Lower lobe of right lung (tissue), 2 donors: ENCODE measurements around the gene PEPD. TPM values are rescaled to one million over a fixed set of nuclear protein-coding genes. Genes with fewer than 3 reads are reported as not detected.

Source experiments
- ATAC-seq, 2 donors: fragments of 200-7000 bp; cut with Tn5 transposase; one replicate each; pipeline ENCODE4 v1.9.1; 2020 to 2022; ENCODE audit warnings: mild to moderate bottlenecking in 2 of 2, moderate library complexity in 2 of 2
- DNase-seq: peaks from one replicate; pipeline ENCODE4 v3.0.0-alpha.2; 2020
- H3K27ac ChIP-seq: fragments of 200-600 bp; one replicate; pipeline ENCODE4 v1.8.0; 2022
- H3K27me3 ChIP-seq: fragments of 200-600 bp; one replicate; pipeline ENCODE4 v1.8.0; 2022; ENCODE audit warnings: low read depth
- H3K36me3 ChIP-seq: fragments of 200-600 bp; one replicate; pipeline ENCODE4 v1.8.0; 2022; ENCODE audit warnings: mild to moderate bottlenecking
- H3K4me1 ChIP-seq: fragments of 200-600 bp; one replicate; pipeline ENCODE4 v1.8.0; 2022
- H3K4me3 ChIP-seq: fragments of 200-600 bp; one replicate; pipeline ENCODE4 v1.8.0; 2022; ENCODE audit warnings: mild to moderate bottlenecking
- H3K9me3 ChIP-seq: fragments of 200-600 bp; one replicate; pipeline ENCODE4 v1.8.0; 2022
- CTCF ChIP-seq: fragments of 200-600 bp; IDR thresholded peaks from one replicate; pipeline ENCODE4 v1.8.0; 2022; ENCODE audit warnings: antibody characterized with exemption, mild to moderate bottlenecking
- intact Hi-C: fragments of 100-400 bp; cut with DNase I; formaldehyde crosslinking; loops from one replicate; pipeline ENCODE4 v1.11.0; 2022
- total RNA-seq: library from RNA; stranded (reverse); fragmentation: NEBNext Ultra II Directional; extraction: Animal tissue kit (Norgen Biotek cat#: 25700); gene quantifications from one replicate; pipeline ENCODE4 v1.2.1, GENCODE V29; 2021
- donor health status: DM: no; HTN: yes; CAD: no; lungs with severe emphysema.

Gene PEPD
- total RNA-seq, 1 donor from 2014 or later: 94.0 TPM

- no peaks in the 10 kb centered on the region for H3K27me3 ChIP-seq
- no peaks in the 10 kb centered on the region for H3K4me1 ChIP-seq
- H3K27ac ChIP-seq: no peak overlapping the region
- H3K9me3 ChIP-seq: no peaks in the 10 kb centered on the region
- no peak overlapping the region for H3K4me3 ChIP-seq
- peaks cover 38% of the 10 kb centered on the region for H3K36me3 ChIP-seq
- no peak for TF ChIP-seq CTCF
- ATAC-seq (no peak), DNase-seq (no peak)
- intact Hi-C loops: no loop called here
Observed at GRCh38 chr19:33508431-33508830, 13.2 kb downstream of the PEPD start.

- no peaks in the 10 kb centered on the region for H3K9me3 ChIP-seq
- ATAC-seq: no peak
- H3K4me1 ChIP-seq: no peaks in the 10 kb centered on the region
- H3K27ac ChIP-seq: no peak overlapping the region
- H3K4me3 ChIP-seq: no peak overlapping the region
- no peak for TF ChIP-seq CTCF
- DNase-seq: no peak
- intact Hi-C loops: no loop called here
- peaks cover 38% of the 10 kb centered on the region for H3K36me3 ChIP-seq
- H3K27me3 ChIP-seq: no peaks in the 10 kb centered on the region
Observed at GRCh38 chr19:33508009-33508408, 13.6 kb downstream of the PEPD start.

GRCh38 chr19:33507021-33507956, 14.3 kb downstream of the PEPD start:
- DNase-seq (no peak), ATAC-seq (no peak)
- Histone ChIP-seq H3K4me1 (no peaks in the 10 kb centered on the region), H3K27ac (no peak overlapping the region), H3K9me3 (no peaks in the 10 kb centered on the region), H3K27me3 (no peaks in the 10 kb centered on the region), H3K36me3 (peaks cover 37% of the 10 kb centered on the region), H3K4me3 (no peak overlapping the region)
- TF ChIP-seq CTCF: no peak
- intact Hi-C loops: no loop called here

GRCh38 chr19:33506498-33506897, 15.1 kb downstream of the PEPD start:
- intact Hi-C loops: no loop called here
- no peak overlapping the region for H3K4me3 ChIP-seq
- no peaks in the 10 kb centered on the region for H3K9me3 ChIP-seq
- no peaks in the 10 kb centered on the region for H3K27me3 ChIP-seq
- ATAC-seq: no peak
- peaks cover 29% of the 10 kb centered on the region for H3K36me3 ChIP-seq
- no peak for DNase-seq
- TF ChIP-seq CTCF: no peak
- no peaks in the 10 kb centered on the region for H3K4me1 ChIP-seq
- no peak overlapping the region for H3K27ac ChIP-seq

GRCh38 chr19:33505823-33506222, 15.8 kb downstream of the PEPD start:
- Histone ChIP-seq H3K36me3 (peaks cover 25% of the 10 kb centered on the region), H3K4me1 (no peaks in the 10 kb centered on the region), H3K9me3 (no peaks in the 10 kb centered on the region), H3K27ac (no peak overlapping the region), H3K4me3 (no peak overlapping the region), H3K27me3 (no peaks in the 10 kb centered on the region)
- TF ChIP-seq CTCF: no peak
- DNase-seq (no peak), ATAC-seq (no peak)
- intact Hi-C loops: no loop called here
